Calu3 (cell line): ENCODE measurements around the gene GABRB3. TPM values are rescaled to one million over a fixed set of nuclear protein-coding genes. Genes with fewer than 3 reads are reported as not detected.

Experiments used
- BruUV-seq: library from RNA; stranded (reverse); fragments of 400-500 nt; replicated peaks from 2 replicates; lab custom pipeline; 2021; lab: Mats Ljungman, UMichigan
- CTCF ChIA-PET: fragments of 300-600 bp; sonication (Branson Sonifier 250); formaldehyde crosslinking; loops from one replicate; lab custom pipeline; 2022; ENCODE audit warnings: antibody characterized with exemption; lab: Charles Lee
- DNase-seq: peaks from one replicate; pipeline ENCODE4 v3.0.0; 2022
- H3K27ac Mint-ChIP-seq: one replicate; pipeline ENCODE4 v1.8.0; 2022; ENCODE audit warnings: mixed read lengths; ENCODE audit not compliant: unreplicated experiment
- H3K27me3 Mint-ChIP-seq: one replicate; pipeline ENCODE4 v1.8.0; 2022; ENCODE audit warnings: mixed read lengths; ENCODE audit not compliant: unreplicated experiment
- H3K36me3 Mint-ChIP-seq: one replicate; pipeline ENCODE4 v1.8.0; 2022; ENCODE audit warnings: mild to moderate bottlenecking, moderate library complexity, mixed read lengths; ENCODE audit not compliant: insufficient read depth, unreplicated experiment
- H3K4me1 Mint-ChIP-seq: one replicate; pipeline ENCODE4 v1.8.0; 2022; ENCODE audit warnings: mild to moderate bottlenecking, low read depth, mixed read lengths; ENCODE audit not compliant: unreplicated experiment
- H3K4me3 Mint-ChIP-seq: one replicate; pipeline ENCODE4 v1.8.0; 2022; ENCODE audit warnings: mild to moderate bottlenecking, low read depth, moderate library complexity, mixed read lengths; ENCODE audit not compliant: unreplicated experiment
- H3K9me3 Mint-ChIP-seq: one replicate; pipeline ENCODE4 v1.8.0; 2022; ENCODE audit warnings: low read depth, mixed read lengths; ENCODE audit not compliant: unreplicated experiment
- intact Hi-C: fragments of 100-400 bp; cut with micrococcal nuclease; formaldehyde crosslinking; loops from one replicate; pipeline ENCODE4 v1.10.0; 2022; ENCODE audit not compliant: unreplicated experiment
- total RNA-seq: library from RNA; stranded (reverse); gene quantifications from 2 replicates; pipeline ENCODE4 v1.2.3, GENCODE V29; 2022
- TF ChIP-seq, protein P1 (sequence below): fragments of 200-600 bp; IDR thresholded peaks from one replicate; pipeline ENCODE4 v1.8.0; 2022; ENCODE audit warnings: antibody characterized with exemption; ENCODE audit not compliant: unreplicated experiment

Gene GABRB3
- total RNA-seq, 1 experiment from 2014 or later = not detected

DNA sequence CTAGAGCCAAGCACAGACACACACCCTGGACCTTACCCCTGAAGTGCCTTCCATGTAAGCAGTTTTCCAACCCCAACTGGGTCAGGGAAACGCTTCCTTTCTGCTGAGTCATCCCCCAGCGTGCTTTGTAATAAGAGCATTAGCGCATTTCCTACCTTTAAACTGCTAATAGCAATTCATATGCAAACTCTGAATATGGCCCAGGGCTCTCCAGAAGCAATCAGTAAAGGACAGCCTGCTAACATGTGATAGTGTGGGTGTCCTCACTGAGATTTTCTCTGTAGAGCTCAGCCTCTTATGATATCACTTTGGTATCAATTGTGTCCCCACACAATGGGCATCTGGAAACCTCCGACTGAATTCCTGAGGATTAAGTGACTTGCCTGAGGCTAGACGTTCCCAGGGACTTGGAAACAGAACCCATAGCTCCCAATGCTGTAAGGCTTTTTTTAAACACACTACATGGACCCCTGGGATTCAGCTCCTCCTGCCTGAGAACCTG lies 5.6 kb downstream of the GABRB3 start:
- Mint-ChIP-seq H3K36me3 (no peaks in the 10 kb centered on the region), H3K27ac (no peak overlapping the region), H3K9me3 (no peaks in the 10 kb centered on the region), H3K4me1 (no peaks in the 10 kb centered on the region), H3K27me3 (no peaks in the 10 kb centered on the region), H3K4me3 (no peak overlapping the region)
- TF ChIP-seq, protein P1, sequence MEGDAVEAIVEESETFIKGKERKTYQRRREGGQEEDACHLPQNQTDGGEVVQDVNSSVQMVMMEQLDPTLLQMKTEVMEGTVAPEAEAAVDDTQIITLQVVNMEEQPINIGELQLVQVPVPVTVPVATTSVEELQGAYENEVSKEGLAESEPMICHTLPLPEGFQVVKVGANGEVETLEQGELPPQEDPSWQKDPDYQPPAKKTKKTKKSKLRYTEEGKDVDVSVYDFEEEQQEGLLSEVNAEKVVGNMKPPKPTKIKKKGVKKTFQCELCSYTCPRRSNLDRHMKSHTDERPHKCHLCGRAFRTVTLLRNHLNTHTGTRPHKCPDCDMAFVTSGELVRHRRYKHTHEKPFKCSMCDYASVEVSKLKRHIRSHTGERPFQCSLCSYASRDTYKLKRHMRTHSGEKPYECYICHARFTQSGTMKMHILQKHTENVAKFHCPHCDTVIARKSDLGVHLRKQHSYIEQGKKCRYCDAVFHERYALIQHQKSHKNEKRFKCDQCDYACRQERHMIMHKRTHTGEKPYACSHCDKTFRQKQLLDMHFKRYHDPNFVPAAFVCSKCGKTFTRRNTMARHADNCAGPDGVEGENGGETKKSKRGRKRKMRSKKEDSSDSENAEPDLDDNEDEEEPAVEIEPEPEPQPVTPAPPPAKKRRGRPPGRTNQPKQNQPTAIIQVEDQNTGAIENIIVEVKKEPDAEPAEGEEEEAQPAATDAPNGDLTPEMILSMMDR = no peak
- no peak for DNase-seq
- intact Hi-C loops = no loop called here
- CTCF ChIA-PET = no interaction called here
- no TSS peak for BruUV-seq

- DNase-seq = no peak
- TF ChIP-seq, protein P1 = no peak
- H3K27ac Mint-ChIP-seq = no peak overlapping the region
- intact Hi-C loops = no loop called here
- no peak overlapping the region for H3K4me3 Mint-ChIP-seq
- BruUV-seq = no TSS peak
- no peaks in the 10 kb centered on the region for H3K27me3 Mint-ChIP-seq
- H3K36me3 Mint-ChIP-seq = no peaks in the 10 kb centered on the region
- no peaks in the 10 kb centered on the region for H3K4me1 Mint-ChIP-seq
- no peaks in the 10 kb centered on the region for H3K9me3 Mint-ChIP-seq
- CTCF ChIA-PET = no interaction called here
These were observed 6.6 kb downstream of the GABRB3 start for GRCh38 chr15:26766262-26766661.

GRCh38 chr15:26759986-26760385 lies 12.9 kb downstream of the GABRB3 start:
- TF ChIP-seq, protein P1 = no peak
- Mint-ChIP-seq H3K27me3 (no peaks in the 10 kb centered on the region), H3K36me3 (no peaks in the 10 kb centered on the region), H3K27ac (no peak overlapping the region), H3K4me1 (no peaks in the 10 kb centered on the region), H3K9me3 (no peaks in the 10 kb centered on the region), H3K4me3 (no peak overlapping the region)
- no TSS peak for BruUV-seq
- no peak for DNase-seq
- intact Hi-C loops = no loop called here
- CTCF ChIA-PET = no interaction called here

DNA sequence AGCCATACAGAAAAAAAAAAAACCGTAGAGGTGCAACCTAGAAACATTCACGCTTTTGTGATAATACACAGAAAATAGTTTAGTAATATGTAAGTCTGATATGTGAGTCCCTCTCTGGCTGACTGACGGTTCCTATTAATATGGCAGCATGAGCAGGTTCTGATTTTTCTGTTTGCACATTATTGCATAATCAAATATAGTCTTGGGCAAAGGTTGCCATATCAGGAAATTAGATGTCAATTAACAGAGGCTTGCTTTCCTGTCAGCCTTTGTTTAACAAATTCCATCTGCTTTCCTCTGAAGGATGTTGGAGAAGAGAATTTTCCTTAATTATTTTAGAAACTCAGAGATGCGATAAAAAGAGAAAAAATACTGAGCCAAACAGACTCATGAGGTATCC lies 14.8 kb downstream of the GABRB3 start:
- intact Hi-C loops = no loop called here
- Mint-ChIP-seq H3K36me3 (no peaks in the 10 kb centered on the region), H3K27me3 (no peaks in the 10 kb centered on the region), H3K4me1 (no peaks in the 10 kb centered on the region), H3K27ac (no peak overlapping the region), H3K4me3 (no peak overlapping the region), H3K9me3 (peaks cover 5% of the 10 kb centered on the region)
- TF ChIP-seq, protein P1 = no peak
- no peak for DNase-seq
- CTCF ChIA-PET = no interaction called here
- BruUV-seq = no TSS peak
